HL-60/S4 treated with retinoic acid at 250 ng/mL for 4 days and 3 days (cell line): ENCODE results near the gene INVS.
"Not testable (repeated sequence)": the region's sequence is repeated elsewhere in the genome, so short reads cannot be mapped to it uniquely, and the experiment has no call there.

ENCODE experiments used
- in situ Hi-C: fragments of 300-500 bp; cut with MboI; formaldehyde crosslinking; loops from 2 replicates; pipeline ENCODE4 v1.7.0; 2022; ENCODE audit warnings: low sequenced_read_pairs

The INVS gene

DNA sequence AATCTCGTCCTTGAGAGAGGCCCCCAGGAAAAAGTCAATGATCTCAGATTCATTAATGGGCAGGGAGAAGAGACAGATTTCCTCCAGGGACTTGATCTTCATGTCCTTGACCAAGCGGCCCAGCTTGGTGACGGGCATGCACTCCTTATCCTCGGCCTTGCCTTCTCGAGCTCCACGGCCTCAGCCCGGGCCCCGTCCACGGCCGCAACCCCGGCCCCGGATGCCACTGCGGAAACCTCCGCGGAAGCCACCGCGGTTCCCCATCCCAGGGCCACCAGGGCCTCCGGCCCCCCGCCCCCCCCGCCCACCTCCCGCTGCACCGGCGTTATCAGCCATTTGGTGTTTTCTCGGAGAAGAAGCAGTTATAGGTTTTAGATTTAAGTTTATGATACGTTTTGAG is 18.3 kb downstream of the INVS start:
- in situ Hi-C loops = no loop called here

DNA sequence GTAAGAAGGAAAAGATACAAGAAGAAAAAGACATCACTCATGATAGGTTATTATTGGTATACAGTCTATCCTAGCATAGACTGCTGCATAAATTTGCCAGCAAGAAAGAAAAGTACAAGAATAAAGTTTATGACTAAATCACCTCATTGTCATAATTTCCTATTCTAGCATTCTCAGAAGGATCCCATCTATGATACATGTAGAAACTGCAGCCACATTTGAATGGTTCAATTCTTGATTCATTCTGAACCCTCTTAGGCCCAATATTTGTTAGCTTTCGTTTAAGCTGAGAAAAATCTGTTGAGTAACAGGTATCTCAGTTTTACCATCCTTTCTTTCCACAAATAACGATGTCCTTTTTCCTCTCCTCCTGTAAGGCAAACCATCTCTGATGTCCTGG is 21.2 kb downstream of the INVS start:
- in situ Hi-C loops = no loop called here

GRCh38 chr9:100125236-100125635 is 26.2 kb downstream of the INVS start:
- in situ Hi-C loops = no loop called here

GRCh38 chr9:100125910-100126309 is 26.9 kb downstream of the INVS start:
- in situ Hi-C loops = no loop called here

GRCh38 chr9:100126423-100126822 is 27.4 kb downstream of the INVS start:
- in situ Hi-C loops = no loop called here

GRCh38 chr9:100129772-100130171 is 30.7 kb downstream of the INVS start:
- in situ Hi-C loops = no loop called here

DNA sequence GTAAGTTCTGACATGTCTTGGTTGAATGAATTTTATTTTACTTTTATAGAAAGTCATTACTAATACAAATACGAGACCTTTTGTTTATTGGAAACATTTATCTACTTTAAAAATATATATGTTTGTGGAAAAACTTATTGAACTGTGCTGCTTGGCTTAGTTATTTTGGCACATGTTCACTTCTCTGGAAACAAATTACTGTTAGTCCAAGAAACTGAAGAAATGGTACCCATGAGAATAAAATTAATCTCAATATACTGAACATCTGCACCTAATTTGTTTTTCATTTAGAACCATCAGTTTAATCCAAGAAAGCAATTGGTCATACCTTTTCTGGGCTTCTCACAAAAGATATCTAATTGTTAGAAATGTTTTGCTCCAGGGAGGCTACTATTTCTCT is 32.2 kb downstream of the INVS start:
- in situ Hi-C loops = no loop called here

DNA sequence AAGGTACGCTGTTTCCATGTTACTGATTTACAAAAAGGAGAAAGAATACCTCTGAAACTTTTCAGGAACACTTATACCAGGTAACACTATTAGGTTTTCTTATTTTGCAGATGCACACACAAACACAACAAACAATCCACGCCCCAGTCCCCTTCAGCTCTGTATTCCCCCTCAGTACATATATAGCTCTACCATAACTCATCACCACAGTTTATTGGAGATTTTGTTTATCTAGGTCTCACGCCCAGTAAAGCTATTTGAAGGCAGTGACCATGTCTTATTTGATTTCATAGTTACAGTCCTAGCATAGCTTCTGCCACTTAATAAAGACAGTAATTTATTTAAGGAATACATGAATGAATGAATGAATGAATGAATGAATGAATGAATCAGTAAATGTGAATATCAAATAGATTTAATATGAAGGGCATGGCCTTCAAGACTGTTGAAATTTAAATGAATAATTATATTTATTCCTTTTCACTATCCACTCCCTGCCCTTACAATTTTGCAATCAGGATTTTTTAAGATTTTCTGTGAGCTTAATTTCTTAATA is 32.9 kb downstream of the INVS start:
- in situ Hi-C loops = no loop called here

- in situ Hi-C loops = no loop called here
Measured at GRCh38 chr9:100134731-100135130, 35.7 kb downstream of the INVS start.

GRCh38 chr9:100136799-100137198 is 37.8 kb downstream of the INVS start:
- in situ Hi-C loops = not testable (repeated sequence)

- in situ Hi-C loops = not testable (repeated sequence)
Measured at GRCh38 chr9:100140303-100140702, 41.3 kb downstream of the INVS start.

DNA sequence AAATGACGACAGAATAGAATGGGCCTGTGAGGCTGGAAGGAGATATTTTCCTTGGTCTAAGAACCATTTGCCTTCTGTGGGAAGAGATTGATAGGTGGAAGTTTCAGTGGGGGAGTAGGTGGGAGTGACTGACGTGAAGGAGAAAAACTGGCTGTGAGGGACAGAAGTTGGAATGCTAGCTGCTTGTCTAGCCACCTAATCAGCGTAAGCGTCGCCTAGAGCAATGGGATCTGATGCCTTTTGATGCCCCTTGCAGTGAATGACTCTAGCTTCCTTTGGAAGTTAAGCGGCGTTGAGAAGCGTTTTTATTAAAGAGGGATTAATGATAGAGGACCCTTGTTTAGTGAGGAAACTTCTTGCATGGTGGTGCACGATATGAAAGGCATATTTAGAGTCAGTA is 42.8 kb downstream of the INVS start:
- in situ Hi-C loops = not testable (repeated sequence)

DNA sequence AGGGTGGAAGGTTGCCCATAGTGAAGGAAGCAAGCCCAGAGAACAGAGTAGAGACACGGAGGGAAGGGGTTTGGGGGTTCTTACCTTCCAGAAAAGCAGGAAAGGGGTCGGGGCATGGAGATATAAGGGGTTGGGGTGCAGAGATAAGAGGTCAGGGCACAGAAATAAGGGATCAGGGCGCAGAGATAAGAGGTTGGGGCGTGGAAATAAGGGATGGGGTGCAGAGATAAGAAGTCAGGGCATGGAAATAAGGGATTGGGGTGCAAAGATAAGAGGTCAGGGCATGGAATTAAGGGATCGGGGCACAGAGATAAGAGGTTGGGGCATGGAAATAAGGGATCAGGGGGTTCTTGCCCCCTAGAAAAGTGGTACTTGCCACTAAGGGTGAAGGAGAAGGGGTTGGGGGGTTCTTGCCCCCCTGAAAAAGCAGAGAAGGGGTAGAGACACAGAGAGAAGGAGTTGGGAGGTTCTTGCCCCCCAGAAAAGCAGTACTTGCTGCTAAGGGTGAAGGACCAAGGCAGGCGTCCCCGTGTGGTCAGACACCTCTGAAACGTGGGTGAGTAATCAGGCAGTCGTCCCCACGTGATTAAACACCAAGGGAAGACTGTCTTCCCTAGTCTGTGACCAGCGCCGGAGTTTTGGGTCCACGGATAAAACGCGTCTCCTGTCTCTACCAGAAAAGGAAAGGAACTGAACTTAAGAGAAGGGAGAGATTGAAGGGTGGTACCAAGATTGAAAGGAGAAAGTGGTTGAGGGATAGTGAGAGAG is 46.3 kb downstream of the INVS start:
- in situ Hi-C loops = not testable (repeated sequence)

- in situ Hi-C loops = not testable (repeated sequence)
Measured at GRCh38 chr9:100145976-100146375, 46.9 kb downstream of the INVS start.

DNA sequence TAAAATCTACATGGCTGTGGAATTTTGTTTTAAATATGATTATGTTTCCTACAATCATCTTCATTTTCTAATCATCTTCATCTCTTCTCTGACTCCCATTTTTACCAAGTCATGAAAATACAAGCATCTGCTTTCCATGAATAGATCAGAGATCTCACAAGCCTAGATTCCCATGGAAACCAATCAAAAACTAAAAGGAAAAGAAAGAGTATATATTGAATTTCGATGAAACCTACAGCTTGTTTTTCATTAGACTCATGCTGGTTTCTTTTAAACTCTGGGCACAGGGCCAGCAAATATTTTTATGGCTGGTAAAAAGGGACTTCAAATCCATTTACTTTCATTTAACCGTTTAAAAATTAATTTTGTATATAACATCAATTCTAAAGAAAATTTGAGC is 51.2 kb downstream of the INVS start:
- in situ Hi-C loops = no loop called here

GRCh38 chr9:100160021-100160420 is 61.0 kb downstream of the INVS start:
- in situ Hi-C loops = no loop called here

DNA sequence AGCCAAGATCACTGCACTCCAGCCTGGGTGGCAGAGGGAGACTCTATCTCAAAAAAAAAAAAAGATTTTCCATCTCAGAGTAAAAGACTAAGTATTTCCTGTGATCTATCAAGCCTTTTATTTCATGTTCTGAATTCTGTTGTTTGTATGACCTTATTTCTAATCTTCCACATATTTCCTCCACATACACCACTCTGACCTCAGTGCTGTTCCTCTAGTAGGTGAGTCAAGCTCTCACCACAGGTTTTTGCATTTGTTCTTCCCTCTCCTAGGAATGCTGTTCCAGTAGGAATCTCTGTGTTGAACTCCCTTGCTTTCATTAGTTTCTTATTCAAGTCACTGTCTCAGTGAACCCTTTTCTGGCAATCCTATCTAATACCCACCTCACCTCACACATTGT is 68.1 kb downstream of the INVS start:
- in situ Hi-C loops = no loop called here

DNA sequence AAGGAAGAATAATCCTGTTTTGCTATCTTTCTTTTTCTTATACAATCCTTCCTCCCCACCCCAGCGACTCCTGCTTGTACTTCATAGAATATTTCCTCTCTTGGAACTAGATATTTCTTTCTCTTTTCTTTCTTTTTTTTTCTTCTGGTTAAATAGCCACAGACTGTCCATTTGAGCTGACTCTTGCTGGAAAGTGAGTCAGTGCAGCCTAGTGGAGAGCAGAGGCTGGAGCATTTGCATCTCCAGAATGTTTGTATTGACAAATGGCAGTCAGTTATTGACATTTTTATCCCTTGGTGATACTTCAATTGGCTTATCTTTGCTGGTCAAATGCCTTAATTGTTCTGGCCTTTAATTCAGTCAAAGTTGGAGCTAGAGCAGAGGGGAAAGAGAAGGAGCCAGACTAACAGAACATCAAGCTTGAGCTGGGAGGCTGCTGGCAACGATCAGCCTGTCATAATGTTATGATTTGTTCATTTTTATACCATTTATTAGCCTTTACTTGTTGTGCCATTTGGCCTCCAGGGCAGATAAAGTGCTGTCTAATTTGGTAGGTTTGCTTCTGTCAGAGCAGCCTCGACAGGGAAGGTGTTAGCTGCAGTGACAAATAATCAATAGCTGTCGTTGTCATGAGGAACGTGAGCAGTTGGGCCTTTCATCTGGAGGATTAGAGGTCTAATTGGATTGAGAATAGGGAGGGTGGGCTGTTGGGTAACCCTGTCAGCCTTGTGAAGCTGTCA is 69.0 kb downstream of the INVS start:
- in situ Hi-C loops = no loop called here

DNA sequence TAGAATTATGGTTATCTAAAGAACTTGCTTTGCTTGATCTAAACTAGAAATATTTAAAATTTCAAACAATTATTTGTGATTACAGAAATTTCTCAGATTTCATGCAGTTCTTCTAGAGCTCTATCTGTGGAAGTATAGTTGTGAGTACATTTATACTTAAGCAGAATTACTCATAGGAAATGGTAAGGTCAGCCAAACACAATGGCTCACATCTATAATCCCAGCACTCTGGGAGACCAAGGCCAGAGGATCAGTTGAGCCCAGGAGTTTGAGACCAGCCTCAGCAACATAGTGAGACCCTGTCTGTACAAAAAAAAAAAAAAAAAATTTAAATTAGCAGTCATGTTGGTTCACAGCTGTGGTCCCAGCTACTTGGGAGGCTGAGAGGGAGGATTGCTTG is 71.0 kb downstream of the INVS start:
- in situ Hi-C loops = no loop called here

- in situ Hi-C loops = no loop called here
Measured at GRCh38 chr9:100170556-100170955, 71.5 kb downstream of the INVS start.

DNA sequence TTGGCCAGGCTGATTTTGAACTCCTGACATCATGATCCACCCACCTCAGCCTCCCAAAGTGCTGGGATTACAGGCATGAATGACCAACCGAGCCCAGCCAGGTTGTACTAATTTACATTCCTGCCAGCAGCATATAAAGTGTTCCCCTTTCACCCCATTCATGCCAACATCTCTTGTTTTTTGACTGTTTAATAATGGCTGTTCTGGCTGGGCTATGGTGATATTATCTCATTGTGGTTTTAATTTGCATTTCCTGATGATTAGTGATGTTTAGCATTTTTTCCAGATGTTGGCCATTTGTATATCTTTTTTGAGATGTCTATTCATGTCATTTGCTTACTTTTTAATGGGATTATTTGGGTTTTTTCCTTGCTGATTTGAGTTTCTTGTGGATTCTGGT is 87.3 kb downstream of the INVS start:
- in situ Hi-C loops = no loop called here

DNA sequence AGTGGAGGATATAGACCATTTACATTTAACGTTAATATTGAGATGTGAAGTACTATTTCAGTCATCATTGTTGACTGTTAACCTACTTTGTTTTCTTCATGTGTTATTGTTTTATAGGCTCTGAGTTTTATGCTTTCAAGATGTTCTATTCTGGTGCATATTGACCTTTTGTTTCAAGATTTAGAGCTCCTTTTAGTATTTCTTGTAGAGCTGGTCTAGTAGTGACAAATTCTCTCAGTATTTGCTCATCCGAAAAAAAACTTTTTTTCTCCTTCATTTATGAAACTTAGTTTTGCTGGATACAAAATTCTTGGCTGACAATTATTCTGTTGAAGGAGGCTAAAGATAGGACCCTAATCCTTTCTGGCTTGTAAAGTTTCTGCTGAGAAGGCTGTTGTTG is 91.3 kb downstream of the INVS start:
- in situ Hi-C loops = no loop called here
